HG03521 (cell line): ENCODE results near the gene ADAMTS8.

ENCODE experiments used
- ATAC-seq: cut with Tn5 transposase; IDR thresholded peaks from one replicate; pipeline ENCODE4 v1.9.1; 2021; ENCODE audit warnings: mild to moderate bottlenecking, moderate library complexity; ENCODE audit not compliant: unreplicated experiment

Gene ADAMTS8

DNA sequence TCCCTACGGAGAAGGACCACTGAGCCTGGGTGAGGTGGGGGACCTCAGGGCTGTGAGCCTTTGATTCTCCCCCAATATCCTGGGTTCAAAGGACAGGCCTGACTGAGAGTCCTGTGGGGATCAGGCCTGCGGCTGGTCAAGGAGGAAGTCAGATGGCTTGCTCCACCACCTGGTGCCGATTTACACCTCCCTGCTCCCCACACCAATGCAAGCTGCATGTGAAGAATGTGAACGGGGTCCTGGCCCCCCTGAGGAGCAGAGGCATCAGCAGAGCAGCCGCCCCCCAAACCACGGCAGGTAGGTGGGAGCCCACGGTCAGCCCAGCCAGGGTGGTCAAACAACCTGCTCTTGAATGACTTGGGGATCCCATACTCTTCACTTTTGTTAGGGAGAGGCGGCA is 6.7 kb downstream of the ADAMTS8 start:
- ATAC-seq = no peak

DNA sequence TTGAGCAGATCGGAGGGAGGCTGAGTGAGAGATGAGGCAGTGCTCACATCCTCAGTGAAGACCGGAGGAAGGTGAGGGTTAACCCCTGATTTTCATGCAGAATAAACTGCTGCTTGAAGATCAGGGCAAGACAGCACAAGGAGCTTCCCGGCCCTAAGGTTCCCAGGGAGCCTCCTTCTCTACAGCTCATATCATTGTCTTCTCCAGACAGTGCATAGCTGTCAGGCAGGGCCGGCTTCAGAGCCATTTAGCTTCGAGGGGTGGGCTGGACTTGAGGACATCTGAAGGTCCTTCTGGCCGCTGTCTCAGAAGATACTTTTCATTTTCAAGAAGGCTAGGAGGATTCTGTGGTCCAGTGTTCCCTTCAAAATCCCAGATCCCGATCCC is 7.2 kb downstream of the ADAMTS8 start:
- no peak for ATAC-seq

DNA sequence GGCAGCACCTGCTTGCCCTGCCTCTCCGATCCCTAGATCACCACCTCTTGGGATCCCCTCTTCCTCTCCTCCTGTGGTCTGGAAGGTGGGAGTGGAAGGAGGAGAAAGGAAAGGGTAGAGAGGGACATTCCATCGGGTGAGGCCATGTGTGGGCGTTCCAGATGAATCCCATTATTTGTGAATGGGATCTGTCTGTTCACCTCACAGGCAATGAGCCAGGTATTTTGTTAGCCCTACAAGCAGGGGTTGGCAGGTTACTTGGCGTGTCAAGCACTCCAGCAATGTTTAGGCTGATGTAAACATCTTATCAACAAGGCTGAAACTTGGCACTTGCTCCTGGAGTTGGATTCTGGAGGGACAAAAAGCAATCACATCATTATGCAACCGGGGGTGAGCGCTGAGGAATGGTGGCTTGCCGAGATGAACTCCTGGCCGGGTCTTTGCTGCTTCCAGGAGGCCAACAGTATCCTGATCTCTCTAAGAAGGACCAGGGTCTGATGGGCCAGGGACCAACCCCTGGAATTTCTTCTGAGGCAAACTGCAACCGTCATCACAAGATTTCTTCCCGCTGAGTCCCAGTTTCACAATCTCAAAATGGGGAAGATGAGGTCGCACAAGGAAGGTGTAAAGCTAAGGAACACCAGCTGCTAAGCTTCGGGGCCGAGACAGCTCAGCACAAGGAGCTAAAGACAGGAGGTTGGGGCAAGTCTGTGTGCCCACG is 7.8 kb downstream of the ADAMTS8 start:
- ATAC-seq = no peak

DNA sequence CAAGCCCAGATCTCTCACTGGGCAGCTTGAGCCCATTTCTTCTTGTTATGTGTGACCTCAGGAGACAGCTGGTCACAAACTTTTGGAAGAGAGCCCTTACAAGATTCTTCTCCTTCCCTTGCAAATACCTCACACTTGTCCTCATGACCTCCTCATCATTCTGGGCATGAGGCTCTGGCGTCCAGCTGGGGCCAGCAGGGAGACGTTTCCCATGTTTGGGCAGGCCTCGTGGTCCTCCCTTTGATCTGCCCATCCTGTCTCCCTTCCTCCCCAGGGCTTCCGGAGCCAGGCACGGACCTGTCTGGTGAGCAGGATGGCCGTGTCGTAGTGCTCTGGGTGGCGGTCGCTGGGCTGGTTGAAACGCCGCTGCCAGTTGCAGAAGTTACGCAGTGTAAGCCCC is 9.7 kb downstream of the ADAMTS8 start:
- no peak for ATAC-seq

DNA sequence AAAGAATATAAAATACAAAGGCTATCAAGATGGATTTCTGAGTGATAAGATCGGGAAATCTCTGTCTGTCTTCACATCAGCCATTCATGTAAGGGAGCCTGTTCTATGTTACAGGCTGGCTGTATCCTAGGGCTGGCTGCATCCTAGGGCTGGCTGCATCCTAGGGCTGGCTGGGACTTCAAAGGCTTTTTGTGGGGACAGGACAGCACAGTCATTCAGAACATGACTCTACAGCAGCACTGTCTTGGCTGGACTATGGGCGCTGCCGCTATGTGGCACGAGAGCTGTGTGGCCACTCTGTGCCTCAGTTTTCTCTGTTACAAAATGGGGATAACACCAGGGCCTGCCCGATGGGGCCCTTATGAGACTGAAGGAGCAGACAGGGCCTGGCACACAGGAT is 10.2 kb downstream of the ADAMTS8 start:
- no peak for ATAC-seq

DNA sequence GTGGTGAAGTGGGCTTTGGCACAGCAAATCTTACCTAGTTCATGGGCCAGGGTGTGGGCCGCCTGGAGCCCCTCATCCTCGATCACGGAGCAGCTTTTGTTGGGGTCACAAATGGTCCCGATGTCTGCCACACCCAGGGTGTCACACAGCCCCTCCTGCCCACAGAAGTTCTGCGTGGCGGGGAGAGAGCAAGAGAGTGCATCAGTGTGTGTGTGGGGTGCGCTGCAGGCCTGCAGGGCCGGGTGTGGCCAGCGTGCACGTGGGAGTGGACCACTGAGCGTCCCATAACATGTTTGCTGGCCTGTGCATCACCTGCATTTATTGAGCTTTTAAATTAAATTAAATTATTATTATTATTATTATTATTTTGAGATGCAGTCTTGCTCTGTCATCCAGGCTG is 11.5 kb downstream of the ADAMTS8 start:
- ATAC-seq = no peak

DNA sequence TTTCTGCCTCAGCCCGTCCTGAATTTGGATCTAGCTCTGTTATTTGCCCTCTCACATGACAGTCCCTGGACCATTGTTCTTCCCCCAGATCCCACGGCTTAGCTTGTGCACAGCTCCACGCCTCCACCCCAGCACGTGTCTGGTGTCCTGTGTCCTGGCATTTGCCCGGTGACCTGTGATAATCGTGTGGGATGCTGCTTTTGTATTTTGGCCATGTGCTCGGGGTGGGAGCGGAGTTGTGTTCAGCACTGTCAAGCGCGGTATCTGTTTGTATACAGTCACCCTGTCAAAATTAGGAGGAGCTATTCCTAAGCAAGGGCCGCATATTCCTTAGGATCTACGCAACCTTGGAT is 11.9 kb downstream of the ADAMTS8 start:
- no peak for ATAC-seq

DNA sequence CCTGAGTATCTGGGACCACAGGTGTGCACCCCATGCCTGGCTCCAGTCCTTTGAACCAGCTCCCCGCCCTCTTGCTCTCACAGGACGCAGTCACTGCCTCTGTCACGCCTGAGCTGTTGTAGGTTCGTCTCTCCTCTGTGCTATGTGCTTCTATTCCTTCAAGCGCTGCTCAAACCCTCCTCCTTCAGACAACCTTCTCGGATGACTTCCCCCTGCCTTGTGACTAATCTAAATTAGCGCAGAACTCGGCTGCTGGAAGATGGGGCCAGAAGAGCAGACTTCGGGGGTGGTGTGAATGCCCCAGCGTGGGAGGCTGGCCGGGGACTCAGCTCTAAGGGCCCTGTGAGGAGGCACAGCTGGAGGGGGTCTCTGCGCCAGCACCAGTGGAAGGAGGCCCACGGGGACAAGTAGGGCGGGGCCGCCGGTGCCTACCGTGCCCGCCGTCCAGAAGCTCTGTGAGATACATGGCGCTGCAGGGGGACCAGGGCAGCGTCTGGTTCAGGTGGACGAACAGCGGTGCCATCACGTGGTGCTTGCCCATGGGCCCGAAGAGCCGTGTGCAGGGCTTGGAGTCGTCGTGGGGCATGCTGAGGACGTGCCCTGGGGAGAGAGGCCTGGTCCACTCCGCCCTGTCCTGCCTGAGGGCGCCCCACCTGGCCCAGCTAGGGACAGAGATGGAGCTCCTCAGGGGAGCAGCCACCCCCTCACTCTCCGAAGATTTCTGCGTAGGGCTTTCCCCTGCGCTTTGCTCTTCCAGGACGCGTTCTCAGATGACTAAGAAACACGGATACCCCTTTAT is 12.5 kb downstream of the ADAMTS8 start:
- ATAC-seq = no peak

DNA sequence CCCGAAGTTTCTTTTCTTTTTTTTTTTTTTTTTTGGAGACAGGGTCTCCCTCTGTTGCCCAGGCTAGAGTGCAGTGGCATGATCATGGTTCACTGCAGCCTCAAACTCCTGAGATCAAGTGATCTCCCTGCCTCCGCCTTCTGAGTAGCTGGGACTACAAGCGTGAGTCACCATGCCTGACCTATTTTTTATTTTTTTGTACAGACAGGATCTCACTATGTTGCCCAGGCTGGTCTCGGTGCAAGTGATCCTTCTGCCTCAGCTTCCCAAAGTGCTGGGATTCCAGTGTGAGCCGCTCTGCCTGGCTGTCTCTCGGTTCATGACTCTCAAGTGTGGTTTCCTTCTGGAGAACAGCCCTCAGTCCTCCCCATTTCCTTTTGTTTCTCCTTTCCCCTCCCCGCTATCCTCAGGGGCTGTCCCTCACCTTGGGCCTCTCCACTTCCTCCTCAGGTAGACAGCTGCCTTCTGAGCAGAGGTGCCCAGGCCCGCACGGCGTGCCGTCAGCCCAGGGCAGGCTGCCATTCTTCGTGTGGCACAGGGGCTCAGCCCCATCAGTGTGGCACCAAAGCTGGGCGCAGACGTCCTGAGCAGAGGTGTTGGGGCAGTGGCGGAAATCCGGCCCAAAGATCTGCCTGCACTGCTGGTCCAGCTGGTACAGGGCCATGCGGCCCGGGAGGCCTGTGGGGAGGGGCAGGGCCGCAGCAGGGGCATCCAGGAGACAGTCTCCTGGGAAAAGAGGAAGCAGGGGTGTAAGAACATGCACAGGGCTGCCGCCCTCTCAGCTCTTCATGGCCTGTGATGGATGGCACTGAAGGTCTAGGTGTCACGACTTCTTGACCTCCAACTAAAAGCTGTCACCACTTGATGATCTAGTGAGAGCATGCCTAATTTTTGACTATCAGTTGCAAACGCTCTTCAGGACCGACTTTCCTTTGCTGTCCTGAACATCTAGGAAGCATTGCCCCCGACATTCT is 14.0 kb downstream of the ADAMTS8 start:
- no peak for ATAC-seq

DNA sequence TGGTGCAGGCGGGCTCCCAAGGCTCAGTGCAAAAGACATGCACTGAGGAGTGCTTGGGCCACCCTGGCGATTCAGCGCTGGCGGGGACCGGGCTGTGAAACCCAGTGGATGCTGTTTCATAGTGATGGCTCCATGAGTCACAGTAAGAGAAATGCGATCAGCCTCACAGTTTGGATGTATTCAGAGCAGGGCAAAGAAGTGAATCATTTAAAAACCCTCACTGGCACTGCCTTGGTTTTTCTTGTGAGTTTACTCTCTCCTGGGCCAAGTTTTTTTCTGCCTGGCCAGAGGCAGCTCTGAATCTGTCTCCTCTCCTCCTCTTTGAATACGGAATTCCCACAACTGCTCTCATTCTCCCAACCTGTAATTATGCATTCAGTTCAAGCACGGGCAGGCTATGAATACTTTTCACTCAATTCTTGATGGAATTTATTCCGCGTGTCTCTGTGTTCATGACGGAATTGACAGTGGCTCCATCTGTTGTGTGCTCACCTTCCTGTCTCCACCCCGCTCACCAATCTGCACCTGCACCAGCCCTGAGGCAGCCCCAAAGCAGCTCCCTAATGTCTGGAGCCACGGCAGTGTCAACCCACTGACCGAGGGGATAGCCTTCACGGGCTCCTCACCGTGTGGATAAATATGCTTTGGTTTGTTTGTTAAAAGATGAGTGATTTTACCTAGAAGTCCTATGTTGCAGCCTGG is 14.9 kb downstream of the ADAMTS8 start:
- no peak for ATAC-seq

DNA sequence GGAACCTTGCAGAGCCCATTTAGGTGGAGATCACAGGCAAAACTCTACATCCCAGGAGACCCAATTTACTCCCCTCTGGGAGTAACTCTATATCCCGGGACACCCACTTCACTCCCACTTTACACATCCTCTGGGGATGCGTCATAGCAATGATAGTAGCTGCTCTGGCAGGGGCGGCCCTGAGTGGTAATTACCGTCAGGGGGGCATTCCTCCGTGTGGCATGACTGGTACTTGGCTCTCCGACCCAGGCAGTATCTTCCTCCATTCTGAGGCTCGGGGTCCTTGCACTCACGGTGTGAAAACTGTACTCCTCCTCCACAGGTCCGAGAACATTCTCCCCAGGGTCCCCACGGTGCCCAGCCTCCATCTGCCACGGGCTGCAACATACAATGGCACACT is 17.2 kb downstream of the ADAMTS8 start:
- no peak for ATAC-seq

DNA sequence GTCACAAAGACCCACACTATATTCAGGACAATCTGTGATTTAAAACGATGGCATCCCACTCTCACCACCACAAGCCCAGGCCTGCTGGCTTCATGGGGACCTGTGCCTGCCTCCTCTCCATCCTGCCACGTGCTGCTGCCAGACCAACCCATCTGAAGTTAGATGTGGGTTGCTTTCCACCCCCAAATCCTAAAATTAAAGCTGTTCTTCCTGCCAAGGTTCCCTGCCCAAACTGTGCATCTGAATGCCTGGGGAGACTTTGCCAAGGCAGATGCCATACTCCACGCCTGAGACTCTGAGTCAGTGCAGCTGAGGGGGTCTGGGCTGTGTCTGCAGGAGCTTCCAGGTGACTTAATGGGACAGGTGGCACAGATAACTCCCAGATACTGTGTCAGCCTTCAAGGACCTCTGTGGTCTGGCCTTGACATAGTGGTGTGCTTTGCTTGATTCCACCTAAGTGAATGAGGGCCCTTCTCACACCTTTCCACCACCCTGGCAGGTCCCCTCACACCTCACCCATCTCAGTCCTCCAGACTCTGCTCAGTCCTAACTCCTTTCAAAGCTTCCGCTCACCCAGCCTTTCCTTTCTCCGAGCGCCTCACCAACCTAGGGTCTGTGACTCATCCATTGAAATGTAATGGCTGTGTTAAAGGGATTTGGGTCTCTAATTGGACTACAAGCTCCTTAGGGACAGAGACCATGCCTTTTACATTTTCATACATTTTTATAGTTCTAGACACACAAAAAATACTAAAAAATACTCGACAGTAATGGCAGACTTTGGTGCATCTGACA is 18.6 kb downstream of the ADAMTS8 start:
- ATAC-seq = no peak

DNA sequence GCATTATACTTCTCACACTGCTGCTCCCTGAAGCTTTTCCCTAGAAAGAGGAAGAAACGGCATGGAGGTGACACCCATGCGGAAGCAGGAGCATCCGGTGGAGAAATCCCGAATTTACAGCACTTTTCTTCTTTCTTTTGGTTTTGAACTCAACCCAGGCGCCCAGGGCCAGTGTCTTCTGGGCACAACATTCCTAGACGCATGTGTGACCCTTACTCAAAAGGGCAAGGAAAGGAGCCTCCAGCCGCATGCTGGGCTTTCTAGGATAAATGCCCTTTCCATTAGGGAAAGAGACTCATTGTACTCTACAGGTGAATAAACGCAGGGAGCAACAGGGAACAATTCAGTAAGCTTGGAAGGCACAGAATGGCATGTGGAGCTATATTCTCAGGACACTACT is 19.5 kb downstream of the ADAMTS8 start:
- ATAC-seq = no peak

DNA sequence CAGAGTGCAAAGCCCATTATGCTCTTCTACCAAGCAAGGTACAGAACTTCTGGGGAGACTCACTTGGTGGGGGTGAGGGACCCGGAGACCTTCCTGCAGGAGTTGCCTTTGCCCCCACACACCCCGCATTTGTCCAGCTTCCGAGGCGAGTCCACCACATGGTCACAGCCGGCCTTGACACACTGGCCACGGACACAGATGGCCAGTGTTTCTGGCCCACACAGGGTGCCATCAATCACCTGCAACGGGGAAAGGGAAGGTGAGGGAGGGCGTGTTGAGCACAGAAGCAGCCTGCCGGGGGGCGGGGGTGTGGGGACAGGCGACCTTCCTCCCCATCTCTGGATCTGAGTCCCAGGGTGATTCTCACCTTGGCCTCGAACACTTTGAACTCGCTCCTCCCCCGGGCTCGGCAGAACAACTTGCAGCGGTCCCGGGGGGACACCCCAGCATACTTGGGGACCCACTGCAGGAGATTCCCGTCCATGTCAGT is 20.0 kb downstream of the ADAMTS8 start:
- no peak for ATAC-seq

DNA sequence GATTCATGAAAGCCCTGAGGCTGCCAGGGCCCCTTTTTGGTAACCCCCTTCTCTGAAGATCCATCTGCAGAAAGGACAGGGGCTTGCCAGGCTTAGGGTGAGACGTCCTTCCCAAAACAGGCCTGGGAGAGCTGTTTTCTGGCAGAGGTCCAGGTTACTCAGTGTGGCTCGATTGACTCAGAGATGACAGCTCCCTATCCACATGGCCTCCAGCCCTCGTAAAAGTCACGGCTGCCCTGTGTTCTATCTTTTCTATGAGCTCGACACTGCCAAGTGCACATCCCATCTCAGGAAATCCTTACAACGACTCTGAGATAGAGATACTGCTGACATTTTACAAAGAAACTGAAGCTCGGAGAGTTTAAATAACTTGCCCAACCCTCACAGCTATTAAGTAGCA is 20.4 kb downstream of the ADAMTS8 start:
- no peak for ATAC-seq

DNA sequence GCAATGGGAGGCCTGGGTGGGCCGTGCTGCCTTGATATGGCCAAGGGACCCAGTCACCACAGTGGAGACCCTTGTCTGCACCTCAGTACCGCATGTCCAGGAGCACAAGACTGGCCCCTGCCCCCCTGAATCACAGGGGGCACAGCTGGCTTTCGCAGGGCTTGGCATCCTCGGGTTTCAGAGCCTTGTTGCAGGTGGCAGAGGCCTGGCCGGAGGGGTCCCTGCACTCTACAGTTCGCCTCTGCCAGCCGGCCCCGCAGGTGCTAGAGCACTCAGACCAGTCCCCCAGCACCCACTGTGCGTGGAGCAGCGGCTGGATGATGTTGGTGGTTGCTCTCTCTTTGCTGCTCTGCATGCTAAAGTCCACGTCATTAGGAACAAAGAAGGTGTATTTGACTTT is 23.0 kb downstream of the ADAMTS8 start:
- ATAC-seq = no peak

DNA sequence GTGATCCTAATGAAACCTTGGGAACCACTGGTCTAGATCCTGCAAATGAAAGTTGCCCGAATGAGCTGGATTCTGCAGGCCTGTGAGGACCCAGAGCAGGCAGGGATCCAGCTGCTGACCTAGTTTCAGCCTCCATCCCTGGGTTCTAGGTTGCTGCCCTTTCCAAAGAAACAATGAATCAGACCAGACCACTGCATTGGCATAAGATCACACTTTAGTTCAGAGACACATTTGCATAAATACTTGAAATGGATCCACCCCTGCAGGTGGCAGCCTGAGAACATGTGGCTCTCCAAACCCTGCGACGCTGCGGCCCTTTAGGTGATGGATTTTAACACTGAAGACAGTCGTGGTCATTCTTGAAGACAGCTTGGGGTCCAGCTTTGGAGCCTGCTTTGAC is 23.7 kb downstream of the ADAMTS8 start:
- ATAC-seq = no peak

DNA sequence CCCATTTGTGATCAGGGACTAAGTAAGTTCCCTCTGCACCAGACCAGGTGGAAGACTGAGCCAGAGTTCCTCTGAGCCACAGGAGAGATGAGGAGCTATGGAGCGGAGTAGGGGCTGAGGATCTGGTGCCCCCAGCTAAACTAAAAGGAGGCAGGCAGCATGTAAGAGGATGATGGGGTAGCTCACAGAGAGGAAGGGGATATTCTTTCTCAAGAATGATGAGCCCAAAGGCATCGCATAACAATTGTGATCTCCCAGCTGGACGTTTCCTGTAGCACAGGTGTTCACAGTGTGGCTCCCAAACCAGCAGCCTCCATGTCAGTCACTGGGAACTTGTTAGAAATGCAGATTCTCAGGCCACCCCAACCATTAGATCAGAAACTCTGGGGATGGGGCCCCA is 24.4 kb downstream of the ADAMTS8 start:
- no peak for ATAC-seq

DNA sequence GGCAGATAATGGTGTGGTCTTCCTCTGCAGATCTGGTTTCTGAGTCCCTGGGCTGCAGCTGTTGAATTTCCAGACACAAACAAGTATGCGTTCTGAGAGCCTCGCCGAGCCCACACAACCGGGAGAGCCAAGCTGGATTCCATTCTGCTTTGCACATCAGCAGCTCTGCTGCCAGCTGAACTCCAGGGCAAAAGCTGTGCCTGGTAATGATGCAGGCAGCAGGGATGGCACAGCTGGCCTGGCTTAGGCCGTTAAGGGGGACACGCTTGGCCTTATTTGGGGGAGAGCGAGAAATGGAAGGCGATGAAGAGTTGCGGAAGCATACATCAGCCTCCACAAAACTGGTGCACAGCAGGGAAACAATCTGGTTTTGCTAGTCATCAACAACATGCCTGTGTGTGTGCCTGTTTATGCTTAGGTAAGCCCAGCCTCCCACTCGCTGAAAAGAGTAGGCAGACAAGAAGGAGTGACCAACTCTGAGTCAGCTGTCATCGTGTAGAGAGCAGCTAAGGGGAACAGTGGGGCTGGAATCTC is 25.1 kb downstream of the ADAMTS8 start:
- ATAC-seq = no peak

DNA sequence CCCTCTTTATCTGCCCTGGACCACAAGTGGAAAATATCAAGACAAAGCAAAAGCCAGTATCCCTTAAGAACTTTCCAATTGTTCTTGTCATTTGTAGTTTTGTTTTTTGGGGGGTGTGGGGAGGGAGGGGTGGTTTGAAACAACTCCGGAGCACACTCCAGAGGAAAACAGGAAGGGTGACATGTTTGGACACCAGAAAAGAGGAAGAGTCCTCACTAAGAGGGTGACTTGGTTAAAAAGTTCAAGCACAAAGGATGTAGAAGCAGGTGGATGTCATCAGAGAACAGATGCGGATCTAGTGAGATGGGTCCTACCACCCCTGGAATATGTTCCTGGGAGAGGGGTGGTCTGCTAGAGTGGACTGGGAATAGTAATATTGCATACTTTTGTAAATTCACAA is 25.8 kb downstream of the ADAMTS8 start:
- ATAC-seq = no peak
